ENCODE data around the gene NCAPG2.

DNA sequence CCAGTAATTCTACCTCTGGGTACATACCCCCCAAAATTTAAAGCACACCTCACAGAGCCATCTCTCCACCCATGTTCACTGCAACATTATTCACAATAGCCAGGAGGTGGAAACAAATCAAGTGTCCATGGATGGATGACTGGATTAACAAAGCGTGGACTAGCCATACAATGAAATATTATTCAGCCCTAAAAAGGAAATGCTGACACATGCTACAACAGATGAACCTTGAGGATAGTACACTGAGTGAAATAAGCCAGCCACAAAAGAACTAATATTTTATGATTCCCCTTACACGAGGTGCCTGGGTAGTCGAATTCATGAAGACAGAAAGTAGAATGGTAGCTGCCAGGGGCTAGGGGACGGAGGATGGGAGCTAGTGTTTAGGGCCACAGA lies 85.9 kb downstream of the NCAPG2 start:
- TF ChIP-seq, protein P1, sequence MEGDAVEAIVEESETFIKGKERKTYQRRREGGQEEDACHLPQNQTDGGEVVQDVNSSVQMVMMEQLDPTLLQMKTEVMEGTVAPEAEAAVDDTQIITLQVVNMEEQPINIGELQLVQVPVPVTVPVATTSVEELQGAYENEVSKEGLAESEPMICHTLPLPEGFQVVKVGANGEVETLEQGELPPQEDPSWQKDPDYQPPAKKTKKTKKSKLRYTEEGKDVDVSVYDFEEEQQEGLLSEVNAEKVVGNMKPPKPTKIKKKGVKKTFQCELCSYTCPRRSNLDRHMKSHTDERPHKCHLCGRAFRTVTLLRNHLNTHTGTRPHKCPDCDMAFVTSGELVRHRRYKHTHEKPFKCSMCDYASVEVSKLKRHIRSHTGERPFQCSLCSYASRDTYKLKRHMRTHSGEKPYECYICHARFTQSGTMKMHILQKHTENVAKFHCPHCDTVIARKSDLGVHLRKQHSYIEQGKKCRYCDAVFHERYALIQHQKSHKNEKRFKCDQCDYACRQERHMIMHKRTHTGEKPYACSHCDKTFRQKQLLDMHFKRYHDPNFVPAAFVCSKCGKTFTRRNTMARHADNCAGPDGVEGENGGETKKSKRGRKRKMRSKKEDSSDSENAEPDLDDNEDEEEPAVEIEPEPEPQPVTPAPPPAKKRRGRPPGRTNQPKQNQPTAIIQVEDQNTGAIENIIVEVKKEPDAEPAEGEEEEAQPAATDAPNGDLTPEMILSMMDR (conservative IDR thresholded peaks at IDR 0.05 in 1 of 2, IDR thresholded peaks at IDR 0.05 in 1 of 2; ENCODE audit: low read depth in 1 of 2, low read length in 2 of 2) = no peak
- no peak for TF ChIP-seq EZH2 (IDR thresholded peaks at IDR 0.05; ENCODE audit: low read length, missing control alignments)
